GM12878 (cell line): ENCODE data around the gene NAT8L. TPM values are rescaled to one million over a fixed set of nuclear protein-coding genes. Genes with fewer than 3 reads are reported as not detected.

Source experiments
- ATAC-seq: fragments of 200-7000 bp; cut with Tn5 transposase; 3 replicates; pipeline ENCODE4 v1.9.1; 2020; ENCODE audit warnings: mild to moderate bottlenecking, moderate library complexity
- BruUV-seq: library from RNA; stranded (reverse); fragments of 400-500 nt; replicated peaks from 2 replicates; lab custom pipeline; 2021; lab: Mats Ljungman, UMichigan
- CTCF ChIA-PET: fragments of 300-600 bp; sonication (Branson Sonifier 250); formaldehyde crosslinking; extraction: SDS; loops from one replicate; lab custom pipeline; 2021; ENCODE audit warnings: inconsistent platforms; lab: Yijun Ruan, JAX
- POLR2A ChIA-PET: fragments of 350-600 bp; formaldehyde crosslinking; extraction: SDS; loops from one replicate; lab custom pipeline; 2021; ENCODE audit warnings: inconsistent platforms; lab: Charles Lee
- RAD21 ChIA-PET: fragments of 300-600 bp; sonication (Branson Sonifier 250); formaldehyde crosslinking; loops from one replicate; lab custom pipeline; 2023; ENCODE audit warnings: antibody characterized with exemption; ENCODE audit not compliant: unreplicated experiment; lab: Charles Lee
- SMC1A ChIA-PET: fragments of 300-600 bp; sonication (Branson Sonifier 250); formaldehyde crosslinking; loops from one replicate; lab custom pipeline; 2023; ENCODE audit not compliant: unreplicated experiment, uncharacterized antibody; lab: Charles Lee
- DNase-seq: peaks from one replicate; pipeline ENCODE4 v3.0.0-alpha.2; 2011; ENCODE audit warnings: low read depth, low spot score
- FAIRE-seq: peaks from 3 replicates; lab custom pipeline; 2011; peaks lifted over from hg19 to GRCh38; lab: Jason Lieb, UNC
- H2AFZ ChIP-seq: 2 replicates; pipeline ENCODE4 v1.6.0; 2011; ENCODE audit warnings: low read depth, low read length, control low read depth; ENCODE audit not compliant: control insufficient read depth
- H3K27ac ChIP-seq: 2 replicates; pipeline ENCODE4 v1.5.1; 2011; ENCODE audit warnings: control low read depth; ENCODE audit not compliant: control insufficient read depth, insufficient read depth
- H3K27me3 ChIP-seq, 2 experiments: replicated peaks in 1 of 2; 2 replicates each; pipeline versions ENCODE4 v1.6.0 to v1.6.1; 2011; ENCODE audit warnings: low read length in 1 of 2; ENCODE audit not compliant: control insufficient read depth in 2 of 2, insufficient read depth in 2 of 2
- H3K36me3 ChIP-seq, 2 experiments: 2 replicates each; pipeline ENCODE4 v1.5.1; 2011; ENCODE audit warnings: low read length in 1 of 2; ENCODE audit not compliant: control insufficient read depth in 2 of 2, insufficient read depth in 2 of 2
- H3K4me1 ChIP-seq: 2 replicates; pipeline ENCODE4 v1.6.1; 2011; ENCODE audit warnings: mild to moderate bottlenecking, low read length, moderate library complexity, mixed read lengths; ENCODE audit not compliant: control insufficient read depth, insufficient read depth
- H3K4me2 ChIP-seq: 2 replicates; pipeline ENCODE4 v1.6.0; 2011; ENCODE audit warnings: control low read depth; ENCODE audit not compliant: control insufficient read depth, insufficient read depth
- H3K4me3 ChIP-seq: fragments of 200-600 bp; sonication (generic); 2 replicates; pipeline ENCODE4 v1.5.1; 2016
- H3K79me2 ChIP-seq: 2 replicates; pipeline ENCODE4 v1.6.0; 2011; ENCODE audit warnings: low read length; ENCODE audit not compliant: control insufficient read depth, insufficient read depth
- H3K9ac ChIP-seq: 2 replicates; pipeline ENCODE4 v1.8.0; 2011; ENCODE audit warnings: low read length, control low read depth, mixed read lengths; ENCODE audit not compliant: control insufficient read depth, insufficient read depth
- H3K9me3 ChIP-seq: replicated peaks from 3 replicates; pipeline ENCODE4 v1.5.1; 2011; ENCODE audit warnings: mild to moderate bottlenecking, low read length; ENCODE audit not compliant: control insufficient read depth, insufficient read depth
- H4K20me1 ChIP-seq: 2 replicates; pipeline ENCODE4 v1.6.0; 2011; ENCODE audit not compliant: control insufficient read depth, insufficient read depth
- EZH2 ChIP-seq: IDR thresholded peaks from 2 replicates; pipeline ENCODE4 v1.6.1; 2012; ENCODE audit warnings: low read depth, mild to moderate bottlenecking, control low read depth, inconsistent platforms, low read length, borderline replicate concordance; ENCODE audit not compliant: control insufficient read depth
- FOXK2 ChIP-seq: fragments of 450-650 bp; IDR thresholded peaks from 2 replicates; pipeline ENCODE4 v1.6.1; 2017; ENCODE audit warnings: mild to moderate bottlenecking, moderate library complexity
- KDM1A ChIP-seq: fragments of 200-600 bp; sonication (generic); IDR thresholded peaks from 2 replicates; pipeline ENCODE4 v1.6.1; 2016; ENCODE audit warnings: borderline replicate concordance
- POLR2A ChIP-seq: IDR thresholded peaks from 2 replicates; pipeline ENCODE4 v1.6.1; 2011; ENCODE audit warnings: low read depth, mild to moderate bottlenecking, low read length
- RAD51 ChIP-seq: fragments of 450-650 bp; IDR thresholded peaks from 2 replicates; pipeline ENCODE4 v1.6.1; 2016; ENCODE audit warnings: moderate library complexity, mild to moderate bottlenecking, inconsistent platforms
- ZBTB11 ChIP-seq: fragments of 450-650 bp; formaldehyde crosslinking; IDR thresholded peaks from 2 replicates; pipeline ENCODE4 v1.5.0; 2022; ENCODE audit warnings: mild to moderate bottlenecking, missing genetic modification characterization
- WGBS: methylation state at CpG from one replicate; pipeline ENCODE4 v1.1.6; 2016; ENCODE audit warnings: low lambda C conversion rate; ENCODE audit not compliant: insufficient replicate concordance, insufficient coverage; ENCODE audit errors: missing lambda C conversion rate; 5-methylcytosine and 5-hydroxymethylcytosine counted together
- in situ Hi-C: fragments of 300-500 bp; cut with MboI; formaldehyde crosslinking; loops from 9 replicates; pipeline ENCODE4 v1.14.3; 2018; ENCODE audit warnings: mixed read lengths
- intact Hi-C: fragments of 100-400 bp; cut with micrococcal nuclease; formaldehyde crosslinking; loops from one replicate; pipeline ENCODE4 v1.14.2; 2022; ENCODE audit not compliant: unreplicated experiment
- polyA plus RNA-seq, 11 experiments: library from polyadenylated mRNA; depleted of rRNA in 4 of 11; unstranded in 6 of 11; stranded (reverse) in 5 of 11; fragments of >200 nt; fragmentation: Nextera tagmentation in 4 of 11; fragmentation: Illumina TruSeq in 1 of 11; extraction: Ambion mirVana in 4 of 11; extraction: Trizol in 1 of 11; gene quantifications; 1 replicate in 1 of 11; 2 replicates in 10 of 11; pipeline versions ENCODE4 v1.2.1 to v1.2.3, GENCODE V29; 2011 to 2016; ENCODE audit warnings: inconsistent platforms in 2 of 11, missing spikeins in 2 of 11, low read depth in 1 of 11
- total RNA-seq, 4 experiments: library from RNA; depleted of rRNA in 3 of 4; stranded (reverse); fragments of >200 nt in 3 of 4; fragmentation: Illumina TruSeq in 1 of 4; extraction: Trizol in 1 of 4; gene quantifications; 2 replicates each; pipeline versions ENCODE4 v1.2.1 to v1.2.3, GENCODE V29; 2013 to 2021
- TF ChIP-seq, protein P1 (sequence below): IDR thresholded peaks from 2 replicates; pipeline ENCODE4 v1.6.1; 2011; ENCODE audit warnings: mild to moderate bottlenecking, low read depth, low read length, moderate library complexity; ENCODE audit not compliant: insufficient replicate concordance
- TF ChIP-seq, protein P2 (sequence below): fragments of 450-650 bp; IDR thresholded peaks from 2 replicates; pipeline ENCODE4 v1.6.1; 2018; ENCODE audit warnings: mild to moderate bottlenecking, low read depth, moderate library complexity; ENCODE audit not compliant: partially characterized antibody

Gene NAT8L
- total and polyA plus RNA-seq, 10 of the 15 experiments (the other 5 are each of a cell fraction or from before 2014, with no cell fraction given): 0.01 to 0.31 (median 0.11) TPM; not detected in 5

GRCh38 chr4:2063557-2064275, 4.6 kb downstream of the NAT8L start:
- FAIRE-seq: no peak
- BruUV-seq: no TSS peak
- H3K4me1 ChIP-seq: no peaks in the 10 kb centered on the region
- no peak overlapping the region for H3K9ac ChIP-seq
- ChIA-PET RAD21 (no interaction called here), CTCF (no interaction called here), POLR2A (no interaction called here), SMC1A (no interaction called here)
- no peak overlapping the region for H2AFZ ChIP-seq
- in situ Hi-C loops: no loop called here
- no peaks in the 10 kb centered on the region for H4K20me1 ChIP-seq
- WGBS: 78% methylated on average over 52 of the region's 53 CpGs
- DNase-seq: no peak
- no peak for TF ChIP-seq POLR2A
- TF ChIP-seq, protein P1, sequence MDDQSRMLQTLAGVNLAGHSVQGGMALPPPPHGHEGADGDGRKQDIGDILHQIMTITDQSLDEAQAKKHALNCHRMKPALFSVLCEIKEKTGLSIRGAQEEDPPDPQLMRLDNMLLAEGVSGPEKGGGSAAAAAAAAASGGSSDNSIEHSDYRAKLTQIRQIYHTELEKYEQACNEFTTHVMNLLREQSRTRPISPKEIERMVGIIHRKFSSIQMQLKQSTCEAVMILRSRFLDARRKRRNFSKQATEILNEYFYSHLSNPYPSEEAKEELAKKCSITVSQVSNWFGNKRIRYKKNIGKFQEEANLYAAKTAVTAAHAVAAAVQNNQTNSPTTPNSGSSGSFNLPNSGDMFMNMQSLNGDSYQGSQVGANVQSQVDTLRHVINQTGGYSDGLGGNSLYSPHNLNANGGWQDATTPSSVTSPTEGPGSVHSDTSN: no peak
- TF ChIP-seq FOXK2: no peak
- TF ChIP-seq EZH2: no peak
- TF ChIP-seq, protein P2, sequence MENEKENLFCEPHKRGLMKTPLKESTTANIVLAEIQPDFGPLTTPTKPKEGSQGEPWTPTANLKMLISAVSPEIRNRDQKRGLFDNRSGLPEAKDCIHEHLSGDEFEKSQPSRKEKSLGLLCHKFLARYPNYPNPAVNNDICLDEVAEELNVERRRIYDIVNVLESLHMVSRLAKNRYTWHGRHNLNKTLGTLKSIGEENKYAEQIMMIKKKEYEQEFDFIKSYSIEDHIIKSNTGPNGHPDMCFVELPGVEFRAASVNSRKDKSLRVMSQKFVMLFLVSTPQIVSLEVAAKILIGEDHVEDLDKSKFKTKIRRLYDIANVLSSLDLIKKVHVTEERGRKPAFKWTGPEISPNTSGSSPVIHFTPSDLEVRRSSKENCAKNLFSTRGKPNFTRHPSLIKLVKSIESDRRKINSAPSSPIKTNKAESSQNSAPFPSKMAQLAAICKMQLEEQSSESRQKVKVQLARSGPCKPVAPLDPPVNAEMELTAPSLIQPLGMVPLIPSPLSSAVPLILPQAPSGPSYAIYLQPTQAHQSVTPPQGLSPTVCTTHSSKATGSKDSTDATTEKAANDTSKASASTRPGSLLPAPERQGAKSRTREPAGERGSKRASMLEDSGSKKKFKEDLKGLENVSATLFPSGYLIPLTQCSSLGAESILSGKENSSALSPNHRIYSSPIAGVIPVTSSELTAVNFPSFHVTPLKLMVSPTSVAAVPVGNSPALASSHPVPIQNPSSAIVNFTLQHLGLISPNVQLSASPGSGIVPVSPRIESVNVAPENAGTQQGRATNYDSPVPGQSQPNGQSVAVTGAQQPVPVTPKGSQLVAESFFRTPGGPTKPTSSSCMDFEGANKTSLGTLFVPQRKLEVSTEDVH: no peak
- TF ChIP-seq ZBTB11 (CRISPR knock-in tag): no peak
- TF ChIP-seq KDM1A: no peak
- TF ChIP-seq RAD51: no peak
- H3K4me2 ChIP-seq: no peak overlapping the region
- H3K27me3 ChIP-seq: no peaks in the 10 kb centered on the region; a peak in 2 of 4 replicates
- no peak for ATAC-seq
- intact Hi-C loops: no loop called here
- H3K79me2 ChIP-seq: no peaks in the 10 kb centered on the region
- no peak overlapping the region for H3K27ac ChIP-seq
- no peak overlapping the region for H3K4me3 ChIP-seq
- H3K9me3 ChIP-seq: no peaks in the 10 kb centered on the region
- no peaks in the 10 kb centered on the region for H3K36me3 ChIP-seq
